GM12864 (cell line): Measurements from ENCODE around the gene TMEM108.

ENCODE experiments used
- DNase-seq: peaks from one replicate; pipeline ENCODE4 v3.0.0-alpha.2; 2011; ENCODE audit warnings: low read depth
- H3K4me3 ChIP-seq: 2 replicates; pipeline ENCODE4 v1.5.1; 2011; ENCODE audit warnings: mild to moderate bottlenecking, low read depth, low read length, control low read depth
- CTCF ChIP-seq: IDR thresholded peaks from 2 replicates; pipeline ENCODE4 v1.5.1; 2011; ENCODE audit warnings: low read depth, mild to moderate bottlenecking, moderate library complexity, low read length, control low read depth, inconsistent platforms; ENCODE audit errors: missing control alignments

TMEM108 gene

DNA sequence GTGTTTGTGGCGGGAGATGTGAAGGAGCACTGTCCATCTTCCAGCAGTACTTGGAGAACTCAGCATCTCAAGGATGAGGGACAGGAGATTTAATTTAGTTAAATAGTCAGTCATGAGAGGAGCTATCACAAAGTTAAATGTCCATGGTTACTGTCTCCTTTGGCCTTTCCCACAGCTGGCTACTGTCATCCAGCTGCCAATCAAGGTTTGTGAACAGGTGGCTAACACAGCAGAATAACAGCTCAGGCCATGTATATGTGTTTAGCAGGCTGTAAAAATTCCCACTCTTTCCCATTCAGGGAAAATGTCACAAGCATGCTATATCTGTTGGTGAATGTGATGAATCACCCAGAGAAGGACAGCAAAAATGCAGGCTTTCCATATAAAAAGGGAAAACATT, 120.5 kb downstream of the TMEM108 start:
- H3K4me3 ChIP-seq, result no peak overlapping the region
- no peak for TF ChIP-seq CTCF
- DNase-seq, result no peak

DNA sequence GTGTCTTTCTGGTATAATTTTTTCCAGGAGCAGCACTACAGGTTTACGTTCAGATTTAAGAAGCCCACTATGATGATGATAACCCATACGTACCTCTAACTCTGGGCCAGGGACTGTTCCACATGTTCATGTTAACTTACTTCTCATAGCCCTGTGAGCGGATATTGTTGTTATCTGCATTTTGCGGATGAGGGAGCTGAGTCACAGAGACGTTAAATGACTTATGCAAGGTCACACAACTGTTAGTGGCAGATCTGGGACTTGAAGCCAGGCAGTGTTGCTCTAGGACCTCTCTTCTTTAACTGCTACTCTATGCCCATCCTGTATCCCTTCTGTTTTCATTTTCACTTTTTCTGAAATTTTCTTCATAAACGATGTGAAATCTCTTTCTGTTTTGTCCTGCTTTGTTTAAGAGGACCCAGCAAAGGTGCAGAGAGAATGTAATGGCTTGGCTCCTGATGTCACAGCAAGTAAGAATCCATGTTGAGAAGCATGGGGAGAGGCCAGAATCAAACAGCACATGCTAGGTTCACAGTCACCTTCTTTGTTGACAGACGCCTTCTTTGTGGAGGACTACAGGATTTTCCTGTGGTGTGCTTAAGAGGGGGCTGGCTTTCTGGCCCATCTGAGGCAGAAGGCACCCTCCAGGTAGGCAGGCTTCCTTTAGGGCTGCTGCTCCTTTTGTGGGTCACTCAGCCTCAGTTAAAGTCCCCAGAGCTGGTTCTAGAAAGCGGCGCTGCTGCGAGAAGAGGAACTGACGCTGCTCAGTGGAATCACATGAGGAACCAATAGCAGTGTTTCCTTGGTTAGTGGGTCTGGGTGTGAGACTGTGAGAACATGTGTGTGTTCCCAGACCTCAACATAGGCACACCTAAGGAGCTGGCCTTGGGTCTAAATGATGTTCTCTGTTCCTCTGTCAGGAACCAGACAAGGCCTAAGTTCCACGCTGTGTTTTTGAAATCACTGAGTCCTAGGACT, 121.6 kb downstream of the TMEM108 start:
- no peak for TF ChIP-seq CTCF
- H3K4me3 ChIP-seq, result no peak overlapping the region
- no peak for DNase-seq

GRCh38 chr3:133161656-133162055, 123.5 kb downstream of the TMEM108 start:
- TF ChIP-seq CTCF, result no peak
- no peak overlapping the region for H3K4me3 ChIP-seq
- no peak for DNase-seq

DNA sequence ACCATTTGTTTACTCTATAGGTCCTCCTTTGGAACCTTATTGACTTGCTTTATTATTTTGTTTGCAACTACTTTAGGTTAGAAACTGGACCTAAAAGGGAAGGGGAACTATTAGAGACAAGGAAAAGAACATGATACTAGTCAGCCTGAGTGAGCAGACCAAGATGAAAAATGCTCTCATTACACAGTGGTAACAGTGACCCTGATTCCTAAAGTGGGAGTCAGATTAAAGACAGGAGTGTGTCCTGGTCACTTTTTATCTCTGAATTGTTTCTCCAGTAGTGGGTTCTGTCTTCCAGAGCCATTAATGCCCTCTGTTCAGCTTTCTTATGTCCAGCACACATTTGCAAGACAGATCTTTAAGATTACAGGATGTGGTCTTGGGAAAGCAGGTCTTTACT, 124.1 kb downstream of the TMEM108 start:
- H3K4me3 ChIP-seq, result no peak overlapping the region
- DNase-seq, result no peak
- TF ChIP-seq CTCF, result no peak

DNA sequence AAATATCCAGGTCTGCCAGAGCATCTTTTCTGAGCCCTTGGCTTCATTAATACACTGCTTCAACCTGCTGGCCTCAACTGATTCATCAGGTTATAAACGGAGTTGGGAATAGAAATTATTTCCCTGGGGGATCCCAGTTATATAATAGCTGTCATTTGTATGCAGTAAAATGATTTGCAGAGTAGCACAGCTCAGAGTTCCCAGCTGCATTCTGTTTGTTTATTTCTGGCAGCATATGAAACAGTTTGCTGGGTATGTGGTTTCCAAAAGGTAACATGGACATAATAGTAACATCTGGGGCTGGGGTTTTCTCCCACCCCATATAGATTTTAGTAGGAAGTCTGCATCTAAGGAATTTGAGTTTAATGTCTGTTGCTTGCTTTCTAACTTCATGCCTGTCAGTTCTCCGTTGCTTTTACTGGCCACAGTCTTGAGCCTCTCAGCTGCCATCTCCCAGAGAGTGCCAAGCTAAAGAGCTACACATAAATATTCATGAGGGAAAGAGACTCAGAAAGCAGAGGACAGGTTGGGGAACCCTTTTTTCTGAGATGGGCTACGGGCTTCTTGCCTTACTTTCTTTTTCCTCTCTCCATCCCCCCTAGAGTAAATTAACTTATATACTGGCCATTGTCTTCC, 124.6 kb downstream of the TMEM108 start:
- TF ChIP-seq CTCF, result no peak
- no peak overlapping the region for H3K4me3 ChIP-seq
- no peak for DNase-seq

DNA sequence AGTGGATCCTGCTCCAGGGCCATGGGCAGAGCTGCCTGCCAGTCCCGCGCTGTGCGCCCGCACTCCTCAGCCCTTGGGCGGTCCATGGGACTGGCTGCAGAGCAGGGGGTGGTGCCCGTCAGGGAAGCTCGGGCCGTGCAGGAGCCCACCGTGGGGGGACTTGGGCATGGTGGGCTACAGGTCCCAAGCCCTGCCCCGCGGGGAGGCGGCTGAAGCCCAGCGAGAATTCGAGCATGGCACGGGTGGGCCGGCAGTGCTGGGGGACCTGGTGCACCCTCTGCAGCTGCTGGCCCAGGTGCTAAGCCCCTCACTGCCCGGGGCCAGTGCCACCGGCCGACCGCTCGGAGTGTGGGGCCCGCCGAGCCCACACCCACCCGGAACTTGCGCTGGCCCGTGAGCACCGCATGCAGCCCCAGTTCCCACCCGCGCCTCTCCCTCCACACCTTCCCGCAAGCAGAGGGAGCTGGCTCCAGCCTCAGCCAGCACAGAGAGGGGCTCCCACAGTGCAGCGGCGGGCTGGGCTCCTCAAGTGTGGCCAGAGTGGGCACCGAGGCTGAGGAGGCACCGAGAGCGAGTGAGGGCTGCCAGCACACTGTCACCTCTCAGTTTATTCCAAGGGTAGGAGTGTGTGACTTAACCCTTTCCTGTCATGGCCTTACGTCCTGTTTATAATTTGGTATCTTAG, 129.3 kb downstream of the TMEM108 start:
- no peak overlapping the region for H3K4me3 ChIP-seq
- DNase-seq, result no peak
- no peak for TF ChIP-seq CTCF
